IMR-90 (cell line): ENCODE measurements around the gene ZNF385D. TPM values are rescaled to one million over a fixed set of nuclear protein-coding genes. Genes with fewer than 3 reads are reported as not detected.

Source experiments
- ATAC-seq: fragments of 200-7000 bp; cut with Tn5 transposase; 2 replicates; pipeline ENCODE4 v1.9.1; 2020; ENCODE audit warnings: low read depth, mild to moderate bottlenecking, moderate library complexity
- BruUV-seq: library from RNA; stranded (reverse); fragments of 400-500 nt; replicated peaks from 2 replicates; lab custom pipeline; 2021; lab: Mats Ljungman, UMichigan
- CTCF ChIA-PET: fragments of 300-600 bp; formaldehyde crosslinking; extraction: SDS; loops from one replicate; lab custom pipeline; 2021; ENCODE audit warnings: antibody characterized with exemption; lab: Yijun Ruan, JAX
- POLR2A ChIA-PET: fragments of 300-600 bp; sonication (Branson Sonifier 250); formaldehyde crosslinking; loops from one replicate; lab custom pipeline; 2022; ENCODE audit warnings: antibody characterized with exemption; ENCODE audit not compliant: unreplicated experiment; lab: Charles Lee
- DNase-seq: peaks from one replicate; pipeline ENCODE4 v3.0.0; 2013
- H2AFZ ChIP-seq: replicated peaks from 2 replicates; pipeline ENCODE3; 2013; ENCODE audit warnings: low read length, mild to moderate bottlenecking; ENCODE audit not compliant: poor library complexity
- H2AK5ac ChIP-seq: 2 replicates; pipeline ENCODE4 v1.6.1; 2013; ENCODE audit warnings: low read depth, low read length, inconsistent platforms
- H2AK9ac ChIP-seq: replicated peaks from 2 replicates; pipeline ENCODE3; 2013; ENCODE audit warnings: mild to moderate bottlenecking, low read depth, low read length, moderate library complexity; ENCODE audit not compliant: poor library complexity
- H2BK120ac ChIP-seq: 2 replicates; pipeline ENCODE4 v1.6.1; 2013; ENCODE audit warnings: low read depth, low read length, inconsistent platforms
- H2BK15ac ChIP-seq: 3 replicates; pipeline ENCODE4 v1.6.1; 2013; ENCODE audit warnings: low read depth, low read length, inconsistent platforms
- H2BK20ac ChIP-seq: 2 replicates; pipeline ENCODE4 v1.6.1; 2013; ENCODE audit warnings: low read depth, mild to moderate bottlenecking, inconsistent platforms, low read length, moderate library complexity
- H2BK5ac ChIP-seq: 2 replicates; pipeline ENCODE4 v1.6.1; 2013; ENCODE audit warnings: mild to moderate bottlenecking, low read depth, low read length, inconsistent platforms; ENCODE audit not compliant: poor library complexity, severe bottlenecking
- H3K14ac ChIP-seq: replicated peaks from 2 replicates; pipeline ENCODE4 v1.6.1; 2013; ENCODE audit warnings: low read depth, low read length, inconsistent platforms
- H3K18ac ChIP-seq: 2 replicates; pipeline ENCODE4 v1.6.1; 2013; ENCODE audit warnings: low read depth, low read length, control low read depth
- H3K23ac ChIP-seq: 2 replicates; pipeline ENCODE4 v1.6.1; 2013; ENCODE audit warnings: low read depth, low read length, inconsistent platforms
- H3K27ac ChIP-seq: 2 replicates; pipeline ENCODE4 v1.5.1; 2013; ENCODE audit warnings: mild to moderate bottlenecking, control low read depth, low read length; ENCODE audit not compliant: insufficient read depth
- H3K27me3 ChIP-seq: 2 replicates; pipeline ENCODE4 v1.6.1; 2013; ENCODE audit warnings: low read length; ENCODE audit not compliant: control insufficient read depth, insufficient read depth
- H3K36me3 ChIP-seq: 2 replicates; pipeline ENCODE4 v1.6.1; 2013; ENCODE audit warnings: low read length, mixed read lengths; ENCODE audit not compliant: control insufficient read depth, insufficient read depth
- H3K4ac ChIP-seq: 2 replicates; pipeline ENCODE4 v1.6.1; 2013; ENCODE audit warnings: low read depth, low read length, inconsistent platforms
- H3K4me1 ChIP-seq: 2 replicates; pipeline ENCODE4 v1.6.1; 2013; ENCODE audit warnings: low read length, mixed read lengths; ENCODE audit not compliant: control insufficient read depth, insufficient read depth
- H3K4me2 ChIP-seq: 2 replicates; pipeline ENCODE4 v1.6.1; 2013; ENCODE audit warnings: low read depth, mild to moderate bottlenecking, control low read depth, low read length, moderate library complexity
- H3K4me3 ChIP-seq: 2 replicates; pipeline ENCODE4 v1.5.1; 2013; ENCODE audit warnings: low read depth, mild to moderate bottlenecking, control low read depth, low read length, moderate library complexity; ENCODE audit not compliant: insufficient read depth
- H3K56ac ChIP-seq: 2 replicates; pipeline ENCODE4 v1.6.1; 2013; ENCODE audit warnings: low read length, inconsistent platforms; ENCODE audit not compliant: insufficient read depth; ENCODE audit errors: extremely low read depth
- H3K79me1 ChIP-seq, 2 experiments: 2 replicates each; pipeline ENCODE4 v1.6.1; 2013; ENCODE audit warnings: low read length in 2 of 2, inconsistent platforms in 1 of 2, low read depth in 1 of 2
- H3K9ac ChIP-seq: 2 replicates; pipeline ENCODE4 v1.6.1; 2013; ENCODE audit warnings: low read depth, low read length, control low read depth
- H3K9me1 ChIP-seq: 2 replicates; pipeline ENCODE4 v1.6.1; 2013; ENCODE audit warnings: low read length, inconsistent platforms; ENCODE audit not compliant: insufficient read depth
- H3K9me3 ChIP-seq: 2 replicates; pipeline ENCODE4 v1.6.1; 2013; ENCODE audit warnings: low read length; ENCODE audit not compliant: control insufficient read depth, insufficient read depth
- H4K20me1 ChIP-seq: 2 replicates; pipeline ENCODE4 v1.6.1; 2013; ENCODE audit warnings: low read length, inconsistent platforms; ENCODE audit not compliant: insufficient read depth
- H4K5ac ChIP-seq: 2 replicates; pipeline ENCODE4 v1.6.1; 2013; ENCODE audit warnings: mild to moderate bottlenecking, low read depth, low read length, control low read depth
- H4K8ac ChIP-seq, 2 experiments: 2 replicates each; pipeline ENCODE4 v1.6.1; 2013; ENCODE audit warnings: low read depth in 2 of 2, low read length in 2 of 2, control low read depth in 1 of 2, inconsistent platforms in 1 of 2
- H4K91ac ChIP-seq: 2 replicates; pipeline ENCODE4 v1.6.1; 2013; ENCODE audit warnings: low read depth, low read length, inconsistent platforms; ENCODE audit not compliant: insufficient read depth
- BHLHE40 ChIP-seq: fragments of 150-350 bp; IDR thresholded peaks from 2 replicates; pipeline ENCODE4 v1.6.1; 2016; ENCODE audit warnings: mild to moderate bottlenecking, low read depth, low read length
- CTCF ChIP-seq: conservative IDR thresholded peaks from 2 replicates; pipeline ENCODE4 v1.5.1; 2012; ENCODE audit warnings: mild to moderate bottlenecking, low read depth, low read length, improper control_type of control experiment
- ELK1 ChIP-seq: fragments of 150-350 bp; IDR thresholded peaks from 2 replicates; pipeline ENCODE4 v1.6.1; 2016; ENCODE audit warnings: low read depth, mild to moderate bottlenecking, low read length, moderate library complexity, borderline replicate concordance
- FOS ChIP-seq: fragments of 150-350 bp; IDR thresholded peaks from 2 replicates; pipeline ENCODE4 v1.6.1; 2016; ENCODE audit warnings: low read depth, low read length
- MAZ ChIP-seq: IDR thresholded peaks from 2 replicates; pipeline ENCODE4 v1.6.1; 2012; ENCODE audit warnings: low read depth, mild to moderate bottlenecking, low read length, improper control_type of control experiment, moderate library complexity, borderline replicate concordance
- MXI1 ChIP-seq: IDR thresholded peaks from 2 replicates; pipeline ENCODE4 v1.6.1; 2012; ENCODE audit warnings: low read depth, mild to moderate bottlenecking, low read length, moderate library complexity, borderline replicate concordance
- NFE2L2 ChIP-seq: fragments of 150-350 bp; IDR thresholded peaks from 2 replicates; pipeline ENCODE4 v1.6.1; 2016; ENCODE audit warnings: low read depth, mild to moderate bottlenecking, low read length
- POLR2A ChIP-seq: IDR thresholded peaks from 2 replicates; pipeline ENCODE4 v1.6.1; 2012; ENCODE audit warnings: mild to moderate bottlenecking, low read depth, low read length
- RAD21 ChIP-seq: IDR thresholded peaks from 2 replicates; pipeline ENCODE4 v1.6.1; 2012; ENCODE audit warnings: low read length, improper control_type of control experiment
- RFX5 ChIP-seq: IDR thresholded peaks from 2 replicates; pipeline ENCODE4 v1.8.0; 2012; ENCODE audit warnings: low read depth, mild to moderate bottlenecking, low read length, moderate library complexity
- SMC3 ChIP-seq: fragments of 150-350 bp; IDR thresholded peaks from 2 replicates; pipeline ENCODE4 v1.6.1; 2016; ENCODE audit warnings: low read depth, mild to moderate bottlenecking, antibody characterized with exemption, low read length, moderate library complexity
- USF2 ChIP-seq: fragments of 150-350 bp; IDR thresholded peaks from 2 replicates; pipeline ENCODE4 v1.6.1; 2017; ENCODE audit warnings: mild to moderate bottlenecking, antibody characterized with exemption, low read length, low read depth
- WGBS, 2 experiments: methylation state at CpG; one replicate each; pipeline versions ENCODE4 v1.1.5 to v1.1.7; 2013; ENCODE audit warnings: missing lambda C conversion rate in 2 of 2; ENCODE audit not compliant: insufficient read length in 1 of 2; ENCODE audit errors: extremely low coverage in 2 of 2; 5-methylcytosine and 5-hydroxymethylcytosine counted together
- dilution Hi-C: fragments of 300-500 bp; cut with HindIII; formaldehyde crosslinking; loops from one replicate; pipeline ENCODE4 v1.14.3; 2018; ENCODE audit warnings: low sequenced_read_pairs; ENCODE audit not compliant: unreplicated experiment
- in situ Hi-C: fragments of 300-500 bp; cut with MboI; formaldehyde crosslinking; loops from 3 replicates; pipeline ENCODE4 v1.14.3; 2019; ENCODE audit warnings: low sequenced_read_pairs, inconsistent platforms, mixed read lengths
- intact Hi-C: fragments of 100-400 bp; cut with micrococcal nuclease; formaldehyde crosslinking; loops from 2 replicates; pipeline ENCODE4 v1.10.0; 2022
- polyA plus RNA-seq, 3 experiments: library from polyadenylated mRNA; depleted of rRNA; stranded (reverse); fragments of >200 nt; gene quantifications; 2 replicates each; pipeline ENCODE4 v1.2.3, GENCODE V29; 2012; ENCODE audit warnings: low replicate concordance in 1 of 3
- total RNA-seq: library from RNA; depleted of rRNA; stranded (reverse); fragments of >200 nt; gene quantifications from 2 replicates; pipeline ENCODE4 v1.2.3, GENCODE V29; 2012

The ZNF385D gene
- total and polyA plus RNA-seq, 2 of the 4 experiments (the other 2 are of a cell fraction) = 0.18 to 2.4 TPM

GRCh38 chr3:21795921-21796320 is 44.9 kb upstream of the ZNF385D start:
- no peak overlapping the region for H2BK120ac ChIP-seq
- POLR2A ChIA-PET = no interaction called here
- H4K20me1 ChIP-seq = no peaks in the 10 kb centered on the region
- no peak overlapping the region for H3K56ac ChIP-seq
- DNase-seq (no peak), ATAC-seq (no peak)
- H3K18ac ChIP-seq = no peak overlapping the region
- no peaks in the 10 kb centered on the region for H3K4me1 ChIP-seq
- no peak overlapping the region for H4K8ac ChIP-seq
- H4K91ac ChIP-seq = no peak overlapping the region
- intact Hi-C loops = no loop called here
- TF ChIP-seq POLR2A (no peak), NFE2L2 (no peak), MAZ (no peak), RAD21 (no peak), MXI1 (no peak), BHLHE40 (no peak), SMC3 (no peak), ELK1 (no peak), CTCF (no peak), FOS (no peak), RFX5 (no peak), USF2 (no peak)
- H3K9ac ChIP-seq = no peak overlapping the region
- H3K9me1 ChIP-seq = no peaks in the 10 kb centered on the region
- no peak overlapping the region for H3K23ac ChIP-seq
- dilution Hi-C loops = no loop called here
- CTCF ChIA-PET = no interaction called here
- H2BK5ac ChIP-seq = no peak overlapping the region
- no peak overlapping the region for H2AFZ ChIP-seq
- no peak overlapping the region for H2BK20ac ChIP-seq
- BruUV-seq = no TSS peak
- no CpG with 5 or more reads among the region's 2 CpGs for WGBS, 2 experiments
- H3K36me3 ChIP-seq = no peaks in the 10 kb centered on the region
- no peaks in the 10 kb centered on the region for H3K9me3 ChIP-seq
- H2BK15ac ChIP-seq = no peak overlapping the region
- in situ Hi-C loops = no loop called here
- no peak overlapping the region for H3K14ac ChIP-seq
- no peak overlapping the region for H3K4ac ChIP-seq
- H3K27ac ChIP-seq = no peak overlapping the region
- H2AK5ac ChIP-seq = no peak overlapping the region
- no peaks in the 10 kb centered on the region for H3K27me3 ChIP-seq
- no peak overlapping the region for H2AK9ac ChIP-seq
- H3K4me2 ChIP-seq = no peak overlapping the region
- H3K79me1 ChIP-seq = no peaks in the 10 kb centered on the region
- no peak overlapping the region for H3K4me3 ChIP-seq
- no peak overlapping the region for H4K5ac ChIP-seq
